Liver (tissue), 9 donors: Measurements from ENCODE around the gene MFAP2. TPM values are rescaled to one million over a fixed set of nuclear protein-coding genes. Genes with fewer than 3 reads are reported as not detected.

Source experiments
- DNase-seq: peaks from one replicate; pipeline ENCODE4 v3.0.0-alpha.2; 2017; ENCODE audit warnings: low spot score
- H3K27ac ChIP-seq, 2 donors: one replicate each; pipeline ENCODE4 v1.7.0; 2013; ENCODE audit warnings: inconsistent platforms in 2 of 2, low read length in 2 of 2, control low read depth in 1 of 2, low read depth in 1 of 2, mild to moderate bottlenecking in 1 of 2
- H3K27me3 ChIP-seq, 4 donors: one replicate each; pipeline versions ENCODE4 v1.6.1 to v1.7.0; 2013; ENCODE audit warnings: low read length in 3 of 4, inconsistent platforms in 1 of 4, mild to moderate bottlenecking in 1 of 4, moderate library complexity in 1 of 4; ENCODE audit not compliant: control insufficient read depth in 4 of 4, insufficient read depth in 4 of 4
- H3K36me3 ChIP-seq, 4 donors: one replicate each; pipeline versions ENCODE4 v1.6.1 to v1.7.0; 2013; ENCODE audit warnings: low read length in 3 of 4, mild to moderate bottlenecking in 3 of 4, low read depth in 1 of 4, moderate library complexity in 1 of 4; ENCODE audit not compliant: control insufficient read depth in 4 of 4, insufficient read depth in 3 of 4
- H3K4me1 ChIP-seq, 4 donors: one replicate each; pipeline versions ENCODE4 v1.6.1 to v1.7.0; 2013; ENCODE audit warnings: low read length in 3 of 4, mild to moderate bottlenecking in 3 of 4, moderate library complexity in 1 of 4; ENCODE audit not compliant: control insufficient read depth in 4 of 4, insufficient read depth in 4 of 4
- H3K4me3 ChIP-seq, 3 donors: one replicate each; pipeline versions ENCODE4 v1.6.1 to v1.7.0; 2013; ENCODE audit warnings: low read length in 3 of 3, control low read depth in 1 of 3, low read depth in 1 of 3, mild to moderate bottlenecking in 1 of 3
- H3K9ac ChIP-seq, 2 donors: one replicate each; pipeline ENCODE4 v1.7.0; 2013; ENCODE audit warnings: low read length in 2 of 2, mild to moderate bottlenecking in 2 of 2, moderate library complexity in 2 of 2, control low read depth in 1 of 2, low read depth in 1 of 2
- H3K9me3 ChIP-seq, 4 donors: one replicate each; pipeline versions ENCODE4 v1.6.1 to v1.7.0; 2013; ENCODE audit warnings: low read length in 3 of 4; ENCODE audit not compliant: control insufficient read depth in 4 of 4
- EGR1 ChIP-seq, 2 donors: IDR thresholded peaks; 2 replicates each; pipeline ENCODE4 v1.6.1; 2016 to 2018; ENCODE audit warnings: antibody characterized with exemption in 2 of 2, low read depth in 2 of 2
- FOXA1 ChIP-seq: IDR thresholded peaks from 2 replicates; pipeline ENCODE4 v1.6.1; 2016; ENCODE audit warnings: antibody characterized with exemption
- FOXA2 ChIP-seq: IDR thresholded peaks from 2 replicates; pipeline ENCODE4 v1.6.1; 2016; ENCODE audit warnings: antibody characterized with exemption
- GABPA ChIP-seq, 2 donors: IDR thresholded peaks in 1 of 2; conservative IDR thresholded peaks in 1 of 2; 2 replicates each; pipeline ENCODE4 v1.6.1; 2016; ENCODE audit warnings: antibody characterized with exemption in 2 of 2, mild to moderate bottlenecking in 1 of 2, moderate library complexity in 1 of 2
- HNF4A ChIP-seq, 2 donors: conservative IDR thresholded peaks; 2 replicates each; pipeline ENCODE4 v1.6.1; 2016; ENCODE audit warnings: antibody characterized with exemption in 2 of 2, mild to moderate bottlenecking in 2 of 2
- JUND ChIP-seq, 2 donors: IDR thresholded peaks; 2 replicates each; pipeline ENCODE4 v1.6.1; 2016; ENCODE audit warnings: antibody characterized with exemption in 2 of 2
- NR2F2 ChIP-seq: IDR thresholded peaks from 2 replicates; pipeline ENCODE4 v1.6.1; 2016; ENCODE audit warnings: antibody characterized with exemption
- RAD21 ChIP-seq, 2 donors: IDR thresholded peaks; 2 replicates each; pipeline ENCODE4 v1.6.1; 2016; ENCODE audit warnings: antibody characterized with exemption in 2 of 2, mild to moderate bottlenecking in 2 of 2
- RXRA ChIP-seq, 2 donors: IDR thresholded peaks; 2 replicates each; pipeline ENCODE4 v1.6.1; 2017 to 2018; ENCODE audit warnings: antibody characterized with exemption in 2 of 2, mild to moderate bottlenecking in 1 of 2
- SP1 ChIP-seq: IDR thresholded peaks from 2 replicates; pipeline ENCODE4 v1.6.1; 2018; ENCODE audit warnings: antibody characterized with exemption, mild to moderate bottlenecking
- TAF1 ChIP-seq: conservative IDR thresholded peaks from 2 replicates; pipeline ENCODE4 v1.6.1; 2016; ENCODE audit warnings: antibody characterized with exemption, mild to moderate bottlenecking
- YY1 ChIP-seq: IDR thresholded peaks from 2 replicates; pipeline ENCODE4 v1.6.1; 2016; ENCODE audit warnings: antibody characterized with exemption, mild to moderate bottlenecking
- WGBS: extraction: QIAGEN DNeasy Blood & Tissue Kit; methylation state at CpG from one replicate; pipeline ENCODE4 v1.1.7; 2013; 5-methylcytosine and 5-hydroxymethylcytosine counted together
- polyA plus RNA-seq, 2 donors: library from polyadenylated mRNA; stranded (reverse) in 1 of 2; unstranded in 1 of 2; fragments of 200-250 nt in 1 of 2; fragments of >200 nt in 1 of 2; fragmentation: Nextera tagmentation in 1 of 2; extraction: Ambion mirVana in 1 of 2; gene quantifications; one replicate each; pipeline versions ENCODE4 v1.2.1 to v1.2.3, GENCODE V29; 2013 to 2015
- total RNA-seq, 2 donors: library from RNA; depleted of rRNA; stranded (reverse); fragments of >200 nt; gene quantifications; one replicate each; pipeline ENCODE4 v1.2.3, GENCODE V29; 2014
- TF ChIP-seq, protein P1 (sequence below): IDR thresholded peaks from 2 replicates; pipeline ENCODE4 v1.6.1; 2016; ENCODE audit warnings: antibody characterized with exemption
- TF ChIP-seq, protein P2 (sequence below): IDR thresholded peaks from 2 replicates; pipeline ENCODE4 v1.6.1; 2016; ENCODE audit warnings: antibody characterized with exemption
- TF ChIP-seq, protein P3 (sequence below): IDR thresholded peaks from 2 replicates; pipeline ENCODE4 v1.6.1; 2016; ENCODE audit warnings: antibody characterized with exemption, mild to moderate bottlenecking
- TF ChIP-seq, protein P4 (sequence below): fragments of 150-350 bp; IDR thresholded peaks from 2 replicates; pipeline ENCODE4 v1.5.1; 2017; ENCODE audit warnings: improper control_type of control experiment, low read depth, low read length; ENCODE audit not compliant: missing input control
- donor health status: healthy.
- donor health status: healthy.
- donor health status: healthy.
- donor health status: healthy.
- donor health status: healthy.

MFAP2 gene
- total and polyA plus RNA-seq, 4 donors, result 0.25 to 1.4 (median 0.74) TPM

DNA sequence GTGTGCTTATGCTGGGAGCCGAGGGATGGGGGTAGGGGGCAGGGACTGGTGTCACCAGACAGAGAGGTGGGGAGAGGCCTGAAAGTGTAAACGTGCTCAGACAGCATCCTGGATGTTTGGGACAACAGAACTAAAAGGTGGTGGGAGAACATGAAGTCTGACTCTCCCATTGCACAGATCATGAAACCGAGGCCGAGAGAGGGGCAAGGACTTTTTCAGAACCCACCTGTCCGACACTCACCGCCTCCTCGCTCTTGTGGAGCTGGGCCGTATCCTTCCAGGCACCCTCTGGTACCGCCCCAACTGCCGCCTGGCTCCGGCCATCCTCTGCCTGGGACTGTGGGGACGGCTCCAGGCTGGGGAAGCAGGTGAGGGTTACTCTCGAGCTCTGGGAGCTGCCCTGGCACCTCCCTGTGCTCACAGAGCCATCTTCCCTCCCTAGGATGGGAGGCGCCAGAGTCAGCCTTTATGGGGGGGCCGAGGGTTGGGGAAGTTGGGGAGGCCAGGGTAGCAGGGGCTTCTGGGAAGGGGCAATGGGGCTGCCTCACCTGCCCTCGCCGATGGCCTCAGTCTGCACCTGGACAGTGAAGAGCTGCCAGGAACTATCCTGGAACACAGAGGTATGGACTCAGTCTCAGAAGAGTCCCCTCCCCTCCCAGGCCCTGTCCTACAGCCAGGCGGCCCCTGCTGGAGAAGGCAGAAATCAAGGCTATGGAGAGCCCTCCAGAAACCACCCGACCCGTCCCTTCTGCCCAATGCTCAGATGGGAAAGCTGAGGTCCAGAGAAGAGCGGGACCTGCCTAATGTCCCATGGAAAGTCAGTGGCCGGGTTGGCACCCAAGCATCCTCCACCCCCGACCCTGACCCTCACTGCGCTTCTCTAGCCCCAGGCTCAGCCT lies 24.3 kb upstream of the MFAP2 start:
- DNase-seq, result no peak
- Histone ChIP-seq H3K36me3 (peaks cover 0 to 25% (median 10%) of the 10 kb centered on the region in 4 donors), H3K9me3 (no peaks in the 10 kb centered on the region), H3K4me3 (no peak overlapping the region), H3K27me3 (no peaks in the 10 kb centered on the region), H3K9ac (no peak overlapping the region), H3K4me1 (no peaks in the 10 kb centered on the region), H3K27ac (no peak overlapping the region)
- 95% methylated on average over 24 of the region's 24 CpGs for WGBS
- TF ChIP-seq, protein P1, sequence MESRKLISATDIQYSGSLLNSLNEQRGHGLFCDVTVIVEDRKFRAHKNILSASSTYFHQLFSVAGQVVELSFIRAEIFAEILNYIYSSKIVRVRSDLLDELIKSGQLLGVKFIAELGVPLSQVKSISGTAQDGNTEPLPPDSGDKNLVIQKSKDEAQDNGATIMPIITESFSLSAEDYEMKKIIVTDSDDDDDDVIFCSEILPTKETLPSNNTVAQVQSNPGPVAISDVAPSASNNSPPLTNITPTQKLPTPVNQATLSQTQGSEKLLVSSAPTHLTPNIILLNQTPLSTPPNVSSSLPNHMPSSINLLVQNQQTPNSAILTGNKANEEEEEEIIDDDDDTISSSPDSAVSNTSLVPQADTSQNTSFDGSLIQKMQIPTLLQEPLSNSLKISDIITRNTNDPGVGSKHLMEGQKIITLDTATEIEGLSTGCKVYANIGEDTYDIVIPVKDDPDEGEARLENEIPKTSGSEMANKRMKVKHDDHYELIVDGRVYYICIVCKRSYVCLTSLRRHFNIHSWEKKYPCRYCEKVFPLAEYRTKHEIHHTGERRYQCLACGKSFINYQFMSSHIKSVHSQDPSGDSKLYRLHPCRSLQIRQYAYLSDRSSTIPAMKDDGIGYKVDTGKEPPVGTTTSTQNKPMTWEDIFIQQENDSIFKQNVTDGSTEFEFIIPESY, result no peak
- TF ChIP-seq NR2F2 (no peak), RXRA (IDR thresholded peaks at IDR 0.05) (no peak), TAF1 (no peak), SP1 (no peak)
- TF ChIP-seq, protein P2, sequence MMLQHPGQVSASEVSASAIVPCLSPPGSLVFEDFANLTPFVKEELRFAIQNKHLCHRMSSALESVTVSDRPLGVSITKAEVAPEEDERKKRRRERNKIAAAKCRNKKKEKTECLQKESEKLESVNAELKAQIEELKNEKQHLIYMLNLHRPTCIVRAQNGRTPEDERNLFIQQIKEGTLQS, result no peak

DNA sequence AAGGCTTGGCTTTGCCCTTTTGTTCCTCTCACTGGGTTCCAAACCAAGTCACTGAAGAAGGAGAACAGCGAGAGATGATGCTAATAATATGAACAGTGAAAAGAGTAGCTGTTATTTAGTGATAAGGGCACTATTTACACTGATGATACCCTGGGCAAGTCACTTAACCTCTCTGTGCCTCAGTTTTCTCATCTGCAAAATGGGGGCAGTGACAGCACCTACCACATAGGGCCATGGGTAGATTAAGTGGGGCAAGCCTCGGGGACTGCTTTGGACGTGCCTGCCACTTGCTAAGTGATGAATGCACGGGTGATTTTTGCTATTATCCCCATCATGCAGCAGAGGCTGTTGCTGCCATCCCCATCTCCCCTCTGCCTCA lies 22.1 kb upstream of the MFAP2 start:
- Histone ChIP-seq H3K9ac (no peak overlapping the region), H3K4me3 (no peak overlapping the region), H3K27me3 (no peaks in the 10 kb centered on the region), H3K4me1 (no peaks in the 10 kb centered on the region), H3K36me3 (peaks cover 0 to 30% (median 11%) of the 10 kb centered on the region in 4 donors), H3K9me3 (no peaks in the 10 kb centered on the region), H3K27ac (no peak overlapping the region)
- 97% methylated on average over 4 of the region's 4 CpGs for WGBS
- no peak for DNase-seq
- TF ChIP-seq RAD21 (IDR thresholded peaks at IDR 0.05) (no peak), HNF4A (conservative IDR thresholded peaks at IDR 0.05) (no peak), NR2F2 (no peak), RXRA (IDR thresholded peaks at IDR 0.05) (no peak), FOXA1 (no peak), EGR1 (IDR thresholded peaks at IDR 0.05; ENCODE audit: low read depth in 2 of 2) (no peak), YY1 (no peak), JUND (IDR thresholded peaks at IDR 0.05) (no peak), FOXA2 (no peak), GABPA (IDR thresholded peaks at IDR 0.05 in 1 of 2, conservative IDR thresholded peaks at IDR 0.05 in 1 of 2) (no peak)
- TF ChIP-seq, protein P3, sequence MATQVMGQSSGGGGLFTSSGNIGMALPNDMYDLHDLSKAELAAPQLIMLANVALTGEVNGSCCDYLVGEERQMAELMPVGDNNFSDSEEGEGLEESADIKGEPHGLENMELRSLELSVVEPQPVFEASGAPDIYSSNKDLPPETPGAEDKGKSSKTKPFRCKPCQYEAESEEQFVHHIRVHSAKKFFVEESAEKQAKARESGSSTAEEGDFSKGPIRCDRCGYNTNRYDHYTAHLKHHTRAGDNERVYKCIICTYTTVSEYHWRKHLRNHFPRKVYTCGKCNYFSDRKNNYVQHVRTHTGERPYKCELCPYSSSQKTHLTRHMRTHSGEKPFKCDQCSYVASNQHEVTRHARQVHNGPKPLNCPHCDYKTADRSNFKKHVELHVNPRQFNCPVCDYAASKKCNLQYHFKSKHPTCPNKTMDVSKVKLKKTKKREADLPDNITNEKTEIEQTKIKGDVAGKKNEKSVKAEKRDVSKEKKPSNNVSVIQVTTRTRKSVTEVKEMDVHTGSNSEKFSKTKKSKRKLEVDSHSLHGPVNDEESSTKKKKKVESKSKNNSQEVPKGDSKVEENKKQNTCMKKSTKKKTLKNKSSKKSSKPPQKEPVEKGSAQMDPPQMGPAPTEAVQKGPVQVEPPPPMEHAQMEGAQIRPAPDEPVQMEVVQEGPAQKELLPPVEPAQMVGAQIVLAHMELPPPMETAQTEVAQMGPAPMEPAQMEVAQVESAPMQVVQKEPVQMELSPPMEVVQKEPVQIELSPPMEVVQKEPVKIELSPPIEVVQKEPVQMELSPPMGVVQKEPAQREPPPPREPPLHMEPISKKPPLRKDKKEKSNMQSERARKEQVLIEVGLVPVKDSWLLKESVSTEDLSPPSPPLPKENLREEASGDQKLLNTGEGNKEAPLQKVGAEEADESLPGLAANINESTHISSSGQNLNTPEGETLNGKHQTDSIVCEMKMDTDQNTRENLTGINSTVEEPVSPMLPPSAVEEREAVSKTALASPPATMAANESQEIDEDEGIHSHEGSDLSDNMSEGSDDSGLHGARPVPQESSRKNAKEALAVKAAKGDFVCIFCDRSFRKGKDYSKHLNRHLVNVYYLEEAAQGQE, result no peak
- TF ChIP-seq, protein P4, sequence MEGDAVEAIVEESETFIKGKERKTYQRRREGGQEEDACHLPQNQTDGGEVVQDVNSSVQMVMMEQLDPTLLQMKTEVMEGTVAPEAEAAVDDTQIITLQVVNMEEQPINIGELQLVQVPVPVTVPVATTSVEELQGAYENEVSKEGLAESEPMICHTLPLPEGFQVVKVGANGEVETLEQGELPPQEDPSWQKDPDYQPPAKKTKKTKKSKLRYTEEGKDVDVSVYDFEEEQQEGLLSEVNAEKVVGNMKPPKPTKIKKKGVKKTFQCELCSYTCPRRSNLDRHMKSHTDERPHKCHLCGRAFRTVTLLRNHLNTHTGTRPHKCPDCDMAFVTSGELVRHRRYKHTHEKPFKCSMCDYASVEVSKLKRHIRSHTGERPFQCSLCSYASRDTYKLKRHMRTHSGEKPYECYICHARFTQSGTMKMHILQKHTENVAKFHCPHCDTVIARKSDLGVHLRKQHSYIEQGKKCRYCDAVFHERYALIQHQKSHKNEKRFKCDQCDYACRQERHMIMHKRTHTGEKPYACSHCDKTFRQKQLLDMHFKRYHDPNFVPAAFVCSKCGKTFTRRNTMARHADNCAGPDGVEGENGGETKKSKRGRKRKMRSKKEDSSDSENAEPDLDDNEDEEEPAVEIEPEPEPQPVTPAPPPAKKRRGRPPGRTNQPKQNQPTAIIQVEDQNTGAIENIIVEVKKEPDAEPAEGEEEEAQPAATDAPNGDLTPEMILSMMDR, result no peak
- TF ChIP-seq, protein P1, result no peak
- TF ChIP-seq, protein P2, result no peak
